GM12874 (cell line): Measurements from ENCODE around the gene DACT2.

ENCODE experiments used
- CTCF ChIP-seq: IDR thresholded peaks from 2 replicates; pipeline ENCODE4 v1.5.1; 2011; ENCODE audit warnings: low read depth, mild to moderate bottlenecking, control low read depth, low read length, moderate library complexity; ENCODE audit not compliant: insufficient read depth

The DACT2 gene

GRCh38 chr6:168256940-168257339 is 62.6 kb downstream of the DACT2 start:
- TF ChIP-seq CTCF: no peak
